Activated CD8-positive, alpha-beta T cell treated with anti-CD3 and anti-CD28 coated beads, Interleukin-2, amount 10 ng/mL, durations not matched to agents 7 days and 5 days (primary cell): ENCODE results near the gene TSPAN9. TPM values are rescaled to one million over a fixed set of nuclear protein-coding genes. Genes with fewer than 3 reads are reported as not detected.

Source experiments
- ATAC-seq: fragments of 150-1000 bp; cut with Tn5 transposase; one replicate; pipeline ENCODE4 v1.10.0; 2021; ENCODE audit warnings: moderate library complexity
- CTCF ChIA-PET: fragments of 350-600 bp; sonication (Branson Sonifier 250); formaldehyde crosslinking; loops from one replicate; lab custom pipeline; 2021; ENCODE audit warnings: antibody characterized with exemption; lab: Charles Lee
- POLR2A ChIA-PET: fragments of 350-600 bp; sonication (Branson Sonifier 250); formaldehyde crosslinking; loops from one replicate; lab custom pipeline; 2021; ENCODE audit warnings: antibody characterized with exemption; lab: Charles Lee
- DNase-seq: peaks from one replicate; pipeline ENCODE4 v3.0.0-alpha.2; 2020
- H3K27ac Mint-ChIP-seq: one replicate; pipeline ENCODE4 v1.8.0; 2021; ENCODE audit warnings: mild to moderate bottlenecking, mixed read lengths
- H3K27me3 Mint-ChIP-seq: one replicate; pipeline ENCODE4 v1.8.0; 2021; ENCODE audit warnings: low read depth, mixed read lengths
- H3K36me3 Mint-ChIP-seq: one replicate; pipeline ENCODE4 v1.8.0; 2021; ENCODE audit warnings: low read depth, mixed read lengths
- H3K4me1 Mint-ChIP-seq: one replicate; pipeline ENCODE4 v1.8.0; 2021; ENCODE audit warnings: low read depth, mixed read lengths
- H3K4me3 Mint-ChIP-seq: one replicate; pipeline ENCODE4 v1.8.0; 2021; ENCODE audit warnings: mild to moderate bottlenecking, mixed read lengths
- H3K9me3 Mint-ChIP-seq: one replicate; pipeline ENCODE4 v1.8.0; 2022; ENCODE audit warnings: mixed read lengths; ENCODE audit not compliant: insufficient read depth
- total RNA-seq, 2 experiments: library from RNA; stranded (reverse); gene quantifications; one replicate each; pipeline ENCODE4 v1.2.3, GENCODE V29; 2021

The TSPAN9 gene
- total RNA-seq, 2 experiments from 2014 or later: not detected

- no peak overlapping the region for H3K4me3 Mint-ChIP-seq
- H3K9me3 Mint-ChIP-seq: no peaks in the 10 kb centered on the region
- H3K36me3 Mint-ChIP-seq: no peaks in the 10 kb centered on the region
- H3K27me3 Mint-ChIP-seq: peaks cover 9% of the 10 kb centered on the region
- ATAC-seq: no peak
- ChIA-PET POLR2A (no interaction called here), CTCF (interaction anchor here (1.3 kb wide), 1 partner anchor 10 kb away, joined by 4 read pairs; no protein-coding TSS in a partner anchor)
- no peak for DNase-seq
- no peak overlapping the region for H3K27ac Mint-ChIP-seq
- H3K4me1 Mint-ChIP-seq: no peaks in the 10 kb centered on the region
These were observed 161.0 kb downstream of the TSPAN9 start for GRCh38 chr12:3238196-3238595.

- Mint-ChIP-seq H3K4me1 (no peaks in the 10 kb centered on the region), H3K4me3 (no peak overlapping the region), H3K9me3 (no peaks in the 10 kb centered on the region), H3K27ac (no peak overlapping the region), H3K27me3 (peaks cover 3% of the 10 kb centered on the region), H3K36me3 (no peaks in the 10 kb centered on the region)
- CTCF ChIA-PET: no interaction called here
- ATAC-seq (no peak), DNase-seq (no peak)
- POLR2A ChIA-PET: no interaction called here
These were observed 164.4 kb downstream of the TSPAN9 start for GRCh38 chr12:3241621-3242020.

GRCh38 chr12:3242199-3242863, 165.2 kb downstream of the TSPAN9 start:
- Mint-ChIP-seq H3K9me3 (no peaks in the 10 kb centered on the region), H3K27ac (no peak overlapping the region), H3K27me3 (peaks cover 3% of the 10 kb centered on the region), H3K4me1 (no peaks in the 10 kb centered on the region), H3K36me3 (no peaks in the 10 kb centered on the region), H3K4me3 (no peak overlapping the region)
- ATAC-seq (no peak), DNase-seq (no peak)
- ChIA-PET POLR2A (no interaction called here), CTCF (interaction anchor here (0.7 to 2.3 kb wide), 2 partner anchors 33 to 58 kb away, joined by 3 to 5 read pairs; no protein-coding TSS in a partner anchor)

GRCh38 chr12:3243376-3244084, 166.4 kb downstream of the TSPAN9 start:
- Mint-ChIP-seq H3K4me1 (no peaks in the 10 kb centered on the region), H3K27ac (no peak overlapping the region), H3K27me3 (no peaks in the 10 kb centered on the region), H3K9me3 (no peaks in the 10 kb centered on the region), H3K36me3 (no peaks in the 10 kb centered on the region), H3K4me3 (no peak overlapping the region)
- POLR2A ChIA-PET: no interaction called here
- CTCF ChIA-PET: interaction anchor here (0.7 to 2.3 kb wide), 2 partner anchors 32 to 57 kb away, joined by 3 to 5 read pairs; no protein-coding TSS in a partner anchor
- DNase-seq: no peak
- ATAC-seq: no peak

GRCh38 chr12:3244219-3244750, 167.1 kb downstream of the TSPAN9 start:
- Mint-ChIP-seq H3K4me3 (no peak overlapping the region), H3K27me3 (peaks cover 6% of the 10 kb centered on the region), H3K27ac (no peak overlapping the region), H3K4me1 (peaks cover 7% of the 10 kb centered on the region), H3K36me3 (no peaks in the 10 kb centered on the region), H3K9me3 (no peaks in the 10 kb centered on the region)
- DNase-seq (no peak), ATAC-seq (no peak)
- ChIA-PET CTCF (interaction anchor here (2.3 kb wide), 1 partner anchor 31 kb away, joined by 5 read pairs; no protein-coding TSS in a partner anchor), POLR2A (no interaction called here)

GRCh38 chr12:3246253-3246652, 169.1 kb downstream of the TSPAN9 start:
- ChIA-PET POLR2A (no interaction called here), CTCF (no interaction called here)
- H3K4me1 Mint-ChIP-seq: peaks cover 10% of the 10 kb centered on the region
- H3K36me3 Mint-ChIP-seq: no peaks in the 10 kb centered on the region
- H3K9me3 Mint-ChIP-seq: no peaks in the 10 kb centered on the region
- no peak overlapping the region for H3K4me3 Mint-ChIP-seq
- peaks cover 10% of the 10 kb centered on the region for H3K27me3 Mint-ChIP-seq
- ATAC-seq (no peak), DNase-seq (no peak)
- no peak overlapping the region for H3K27ac Mint-ChIP-seq

GRCh38 chr12:3247077-3247476, 169.9 kb downstream of the TSPAN9 start:
- H3K4me1 Mint-ChIP-seq: peaks cover 10% of the 10 kb centered on the region
- H3K9me3 Mint-ChIP-seq: no peaks in the 10 kb centered on the region

GRCh38 chr12:3247629-3248161, 170.5 kb downstream of the TSPAN9 start:
- ATAC-seq: no peak

More at GRCh38 chr12:3247077-3247476, 169.9 kb downstream of the TSPAN9 start:
- CTCF ChIA-PET: no interaction called here
- no peaks in the 10 kb centered on the region for H3K36me3 Mint-ChIP-seq
- DNase-seq: no peak
- H3K27ac Mint-ChIP-seq: no peak overlapping the region
- POLR2A ChIA-PET: no interaction called here
- ATAC-seq: no peak
- H3K27me3 Mint-ChIP-seq: peaks cover 10% of the 10 kb centered on the region
- no peak overlapping the region for H3K4me3 Mint-ChIP-seq

GRCh38 chr12:3249081-3249800, 172.1 kb downstream of the TSPAN9 start:
- POLR2A ChIA-PET: no interaction called here
- ATAC-seq (no peak), DNase-seq (no peak)
- no peak overlapping the region for H3K27ac Mint-ChIP-seq
- H3K4me1 Mint-ChIP-seq: peaks cover 10% of the 10 kb centered on the region
- no peaks in the 10 kb centered on the region for H3K9me3 Mint-ChIP-seq
- CTCF ChIA-PET: no interaction called here
- no peaks in the 10 kb centered on the region for H3K36me3 Mint-ChIP-seq
- H3K27me3 Mint-ChIP-seq: peaks cover 10% of the 10 kb centered on the region
- H3K4me3 Mint-ChIP-seq: no peak overlapping the region

More at GRCh38 chr12:3247629-3248161, 170.5 kb downstream of the TSPAN9 start:
- DNase-seq: no peak
- Mint-ChIP-seq H3K9me3 (no peaks in the 10 kb centered on the region), H3K36me3 (no peaks in the 10 kb centered on the region), H3K27ac (no peak overlapping the region), H3K4me1 (peaks cover 10% of the 10 kb centered on the region), H3K4me3 (no peak overlapping the region), H3K27me3 (peaks cover 10% of the 10 kb centered on the region)
- CTCF ChIA-PET: interaction anchor here (0.7 to 1.2 kb wide), 2 partner anchors 28 to 52 kb away, joined by 3 read pairs; no protein-coding TSS in a partner anchor
- POLR2A ChIA-PET: no interaction called here

- Mint-ChIP-seq H3K4me3 (no peak overlapping the region), H3K9me3 (no peaks in the 10 kb centered on the region), H3K27ac (no peak overlapping the region), H3K36me3 (no peaks in the 10 kb centered on the region), H3K27me3 (peaks cover 10% of the 10 kb centered on the region), H3K4me1 (peaks cover 10% of the 10 kb centered on the region)
- ATAC-seq (no peak), DNase-seq (no peak)
- CTCF ChIA-PET: no interaction called here
- POLR2A ChIA-PET: no interaction called here
These were observed 172.9 kb downstream of the TSPAN9 start for GRCh38 chr12:3250034-3250433.

- ChIA-PET CTCF (no interaction called here), POLR2A (no interaction called here)
- H3K4me3 Mint-ChIP-seq: no peak overlapping the region
- no peak for DNase-seq
- peaks cover 10% of the 10 kb centered on the region for H3K4me1 Mint-ChIP-seq
- H3K27ac Mint-ChIP-seq: no peak overlapping the region
- peaks cover 10% of the 10 kb centered on the region for H3K27me3 Mint-ChIP-seq
- H3K36me3 Mint-ChIP-seq: no peaks in the 10 kb centered on the region
- no peaks in the 10 kb centered on the region for H3K9me3 Mint-ChIP-seq
- no peak for ATAC-seq
These were observed 173.4 kb downstream of the TSPAN9 start for GRCh38 chr12:3250576-3250975.
